HG03060 (cell line): ENCODE results near the gene KCTD15.

Source experiments
- ATAC-seq: cut with Tn5 transposase; IDR thresholded peaks from one replicate; pipeline ENCODE4 v1.9.1; 2021; ENCODE audit warnings: low read depth, moderate number of reproducible peaks; ENCODE audit not compliant: unreplicated experiment

Gene KCTD15

GRCh38 chr19:33794683-33795369 is 1.8 kb upstream of the KCTD15 start:
- ATAC-seq, result no peak

- ATAC-seq, result no peak
Measured at GRCh38 chr19:33795370-33796163, 1.1 kb upstream of the KCTD15 start.

- no peak for ATAC-seq
Measured at GRCh38 chr19:33797802-33798671, 1.4 kb downstream of the KCTD15 start.

- no peak for ATAC-seq
Measured at GRCh38 chr19:33798681-33799111, 2.0 kb downstream of the KCTD15 start.

- ATAC-seq, result no peak
Measured at GRCh38 chr19:33799476-33799875, 2.8 kb downstream of the KCTD15 start.

- ATAC-seq, result no peak
Measured at GRCh38 chr19:33800012-33800680, 3.5 kb downstream of the KCTD15 start.

- ATAC-seq, result no peak
Measured at GRCh38 chr19:33801411-33801810, 4.7 kb downstream of the KCTD15 start.

- no peak for ATAC-seq
Measured at GRCh38 chr19:33802001-33802400, 5.3 kb downstream of the KCTD15 start.

GRCh38 chr19:33802801-33803200 is 6.1 kb downstream of the KCTD15 start:
- ATAC-seq, result no peak

- ATAC-seq, result no peak
Measured at GRCh38 chr19:33803383-33803782, 6.7 kb downstream of the KCTD15 start.

GRCh38 chr19:33804021-33804799 is 7.5 kb downstream of the KCTD15 start:
- no peak for ATAC-seq

- no peak for ATAC-seq
Measured at GRCh38 chr19:33805313-33805712, 8.6 kb downstream of the KCTD15 start.

- no peak for ATAC-seq
Measured at GRCh38 chr19:33805840-33806433, 9.3 kb downstream of the KCTD15 start.

GRCh38 chr19:33806434-33806881 is 9.8 kb downstream of the KCTD15 start:
- ATAC-seq, result no peak

GRCh38 chr19:33808399-33808798 is 11.7 kb downstream of the KCTD15 start:
- ATAC-seq, result no peak

- no peak for ATAC-seq
Measured at GRCh38 chr19:33809960-33810359, 13.3 kb downstream of the KCTD15 start.

GRCh38 chr19:33810821-33811220 is 14.2 kb downstream of the KCTD15 start:
- ATAC-seq, result no peak

- no peak for ATAC-seq
Measured at GRCh38 chr19:33811246-33811645, 14.6 kb downstream of the KCTD15 start.

- no peak for ATAC-seq
Measured at GRCh38 chr19:33811736-33812387, 15.2 kb downstream of the KCTD15 start.
